Esophagus (tissue), 2 donors: ENCODE results near the gene CPNE5. TPM values are rescaled to one million over a fixed set of nuclear protein-coding genes. Genes with fewer than 3 reads are reported as not detected.

Experiments used
- H3K27ac ChIP-seq, 2 donors: one replicate each; pipeline ENCODE4 v1.5.1; 2013; ENCODE audit warnings: low read depth in 2 of 2, mild to moderate bottlenecking in 2 of 2, inconsistent platforms in 1 of 2, low read length in 1 of 2, moderate library complexity in 1 of 2
- H3K27me3 ChIP-seq, 2 donors: one replicate each; pipeline ENCODE4 v1.6.1; 2013; ENCODE audit warnings: low read length in 2 of 2, control low read depth in 1 of 2, mild to moderate bottlenecking in 1 of 2; ENCODE audit not compliant: insufficient read depth in 2 of 2, control insufficient read depth in 1 of 2
- H3K36me3 ChIP-seq, 2 donors: one replicate each; pipeline ENCODE4 v1.6.1; 2013; ENCODE audit warnings: low read length in 1 of 2; ENCODE audit not compliant: control insufficient read depth in 2 of 2, insufficient read depth in 2 of 2
- H3K4me1 ChIP-seq, 2 donors: one replicate each; pipeline ENCODE4 v1.6.1; 2013; ENCODE audit warnings: low read length in 1 of 2; ENCODE audit not compliant: control insufficient read depth in 2 of 2, insufficient read depth in 2 of 2
- H3K4me3 ChIP-seq, 2 donors: one replicate each; pipeline ENCODE4 v1.5.1; 2013; ENCODE audit warnings: low read length in 2 of 2, mild to moderate bottlenecking in 2 of 2, low read depth in 1 of 2, moderate library complexity in 1 of 2
- H3K9me3 ChIP-seq, 2 donors: one replicate each; pipeline ENCODE4 v1.6.1; 2013; ENCODE audit warnings: mild to moderate bottlenecking in 2 of 2, low read depth in 1 of 2, low read length in 1 of 2, moderate library complexity in 1 of 2; ENCODE audit not compliant: control insufficient read depth in 2 of 2, insufficient read depth in 1 of 2
- WGBS, 2 donors: extraction: QIAGEN DNeasy Blood & Tissue Kit; methylation state at CpG; one replicate each; pipeline ENCODE4 v1.1.7; 2013; 5-methylcytosine and 5-hydroxymethylcytosine counted together
- polyA plus RNA-seq, 2 donors: library from polyadenylated mRNA; stranded (reverse); fragments of 200-250 nt; gene quantifications; one replicate each; pipeline ENCODE4 v1.2.3, GENCODE V29; 2013
- donor health status: healthy with polysubstance abuse.
- donor health status: Bipolar disorder and iron deficiency.

Gene CPNE5
- polyA plus RNA-seq, 2 donors: 0.73 to 0.81 TPM

- Histone ChIP-seq H3K4me1 (no peaks in the 10 kb centered on the region), H3K4me3 (no peak overlapping the region), H3K27me3 (no peaks in the 10 kb centered on the region), H3K9me3 (no peaks in the 10 kb centered on the region), H3K27ac (no peak overlapping the region), H3K36me3 (peaks cover 2 to 3% of the 10 kb centered on the region in 2 donors)
- 93% methylated on average over 1 of the region's 1 CpG for WGBS, 2 donors
Observed at GRCh38 chr6:36873115-36873514, 33.9 kb upstream of the CPNE5 start.

DNA sequence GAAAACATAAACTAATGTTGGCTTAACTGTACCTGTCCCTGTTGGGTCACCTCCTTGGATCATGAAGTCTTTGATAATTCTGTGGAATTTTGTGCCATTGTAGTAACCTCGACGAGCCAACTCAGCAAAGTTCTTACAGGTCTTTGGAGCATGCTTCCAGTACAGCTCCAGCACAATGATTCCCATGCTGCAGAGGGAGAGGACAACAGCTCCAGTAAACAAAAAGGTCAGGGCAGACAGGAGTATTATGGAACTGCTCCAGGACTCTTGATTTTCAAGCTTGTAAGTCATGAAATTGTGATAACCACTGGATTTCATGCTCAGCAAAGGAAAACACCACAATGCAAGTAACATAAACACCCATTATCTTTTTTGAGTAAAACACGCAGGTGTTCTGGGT, 32.4 kb upstream of the CPNE5 start:
- no peaks in the 10 kb centered on the region for H3K4me1 ChIP-seq
- H3K27me3 ChIP-seq: no peaks in the 10 kb centered on the region
- no peak overlapping the region for H3K4me3 ChIP-seq
- peaks cover 2 to 3% of the 10 kb centered on the region in 2 donors for H3K36me3 ChIP-seq
- no peaks in the 10 kb centered on the region for H3K9me3 ChIP-seq
- no peak overlapping the region for H3K27ac ChIP-seq
- WGBS, 2 donors: 88 to 91% methylated on average over 3 of the region's 3 CpGs

- Histone ChIP-seq H3K36me3 (peaks cover 3 to 6% of the 10 kb centered on the region in 2 donors), H3K4me1 (no peaks in the 10 kb centered on the region), H3K4me3 (no peak overlapping the region), H3K27ac (no peak overlapping the region), H3K27me3 (no peaks in the 10 kb centered on the region), H3K9me3 (no peaks in the 10 kb centered on the region)
- WGBS, 2 donors: 75 to 78% methylated on average over 4 of the region's 4 CpGs
Observed at GRCh38 chr6:36867471-36868224, 28.4 kb upstream of the CPNE5 start.

DNA sequence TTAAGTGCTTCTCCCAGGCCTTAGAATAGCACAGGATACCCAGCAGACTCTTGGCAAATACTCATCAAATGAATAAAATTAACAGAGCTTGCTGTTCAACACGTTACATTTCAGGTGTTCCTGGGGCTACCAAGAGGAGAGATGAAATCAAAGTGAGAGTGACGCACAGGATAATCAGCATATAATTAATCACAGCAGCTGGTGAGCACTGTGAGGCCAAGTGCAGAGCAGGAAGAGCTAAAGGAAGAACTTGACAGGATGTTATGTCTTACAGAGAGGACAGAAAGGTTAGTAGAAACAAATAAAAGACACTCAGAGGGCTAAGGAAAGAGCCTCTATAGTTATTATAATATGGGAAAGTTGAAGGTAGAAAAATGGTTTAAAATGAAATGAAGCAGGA, 26.6 kb upstream of the CPNE5 start:
- H3K9me3 ChIP-seq: no peaks in the 10 kb centered on the region
- H3K27ac ChIP-seq: no peak overlapping the region
- H3K4me3 ChIP-seq: no peak overlapping the region
- H3K4me1 ChIP-seq: no peaks in the 10 kb centered on the region
- WGBS, 2 donors: 65 to 77% methylated on average over 2 of the region's 2 CpGs
- H3K36me3 ChIP-seq: peaks cover 3 to 6% of the 10 kb centered on the region in 2 donors
- H3K27me3 ChIP-seq: no peaks in the 10 kb centered on the region

GRCh38 chr6:36863670-36864540, 24.7 kb upstream of the CPNE5 start:
- Histone ChIP-seq H3K4me3 (no peak overlapping the region), H3K36me3 (peaks cover 0 to 5% of the 10 kb centered on the region in 2 donors), H3K9me3 (no peaks in the 10 kb centered on the region), H3K27ac (no peak overlapping the region), H3K4me1 (no peaks in the 10 kb centered on the region), H3K27me3 (no peaks in the 10 kb centered on the region)
- WGBS, 2 donors: 85 to 90% methylated on average over 12 of the region's 12 CpGs

- 79 to 86% methylated on average over 4 of the region's 4 CpGs for WGBS, 2 donors
- Histone ChIP-seq H3K27ac (peak overlapping the region in 1 of 2 donors; percentile 59), H3K4me3 (no peak overlapping the region), H3K36me3 (peaks cover 0 to 5% of the 10 kb centered on the region in 2 donors), H3K27me3 (no peaks in the 10 kb centered on the region), H3K9me3 (no peaks in the 10 kb centered on the region), H3K4me1 (no peaks in the 10 kb centered on the region)
Observed at GRCh38 chr6:36862848-36863382, 23.7 kb upstream of the CPNE5 start.

DNA sequence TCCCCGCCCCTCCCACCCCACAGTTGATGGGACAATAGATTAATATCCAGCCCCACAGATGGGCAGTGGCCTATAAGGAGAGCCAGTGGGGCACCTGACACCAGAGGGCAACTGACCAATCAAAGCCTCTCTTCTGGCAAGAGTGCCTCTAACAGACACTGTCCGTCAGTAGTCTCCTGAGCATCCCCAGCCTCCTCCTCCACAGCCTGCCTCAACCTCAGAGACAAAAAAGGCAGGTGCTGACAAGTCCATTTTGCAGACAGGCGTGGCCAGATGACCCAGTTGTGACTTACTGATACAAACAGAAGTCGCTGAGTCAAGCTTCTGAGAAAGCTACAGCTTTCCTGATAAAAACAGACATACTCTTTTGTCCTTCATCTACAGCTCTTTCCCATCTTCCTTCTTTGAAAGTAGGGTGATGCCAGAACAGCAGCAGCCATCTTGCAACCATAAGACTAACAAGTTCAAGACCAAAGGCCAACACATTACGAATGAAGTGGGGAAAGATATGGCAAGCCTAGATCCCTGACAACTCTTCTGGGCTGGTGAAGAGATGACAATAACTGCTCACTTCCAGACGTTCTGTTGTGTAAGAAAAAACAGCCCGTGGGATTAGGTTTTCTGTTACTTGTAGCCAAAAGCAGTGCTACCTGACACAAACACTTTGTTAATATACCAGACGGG, 23.1 kb upstream of the CPNE5 start:
- no peaks in the 10 kb centered on the region for H3K9me3 ChIP-seq
- H3K36me3 ChIP-seq: peaks cover 0 to 5% of the 10 kb centered on the region in 2 donors
- H3K4me3 ChIP-seq: no peak overlapping the region
- no peaks in the 10 kb centered on the region for H3K4me1 ChIP-seq
- H3K27ac ChIP-seq: peak overlapping the region; percentile 18 to 59
- no peaks in the 10 kb centered on the region for H3K27me3 ChIP-seq
- WGBS, 2 donors: 63 to 70% methylated on average over 8 of the region's 8 CpGs

- Histone ChIP-seq H3K4me3 (no peak overlapping the region), H3K27me3 (no peaks in the 10 kb centered on the region), H3K36me3 (peaks cover 4 to 12% of the 10 kb centered on the region in 2 donors), H3K9me3 (no peaks in the 10 kb centered on the region), H3K27ac (no peak overlapping the region), H3K4me1 (no peaks in the 10 kb centered on the region)
- 80 to 82% methylated on average over 7 of the region's 7 CpGs for WGBS, 2 donors
Observed at GRCh38 chr6:36860126-36860525, 20.9 kb upstream of the CPNE5 start.

DNA sequence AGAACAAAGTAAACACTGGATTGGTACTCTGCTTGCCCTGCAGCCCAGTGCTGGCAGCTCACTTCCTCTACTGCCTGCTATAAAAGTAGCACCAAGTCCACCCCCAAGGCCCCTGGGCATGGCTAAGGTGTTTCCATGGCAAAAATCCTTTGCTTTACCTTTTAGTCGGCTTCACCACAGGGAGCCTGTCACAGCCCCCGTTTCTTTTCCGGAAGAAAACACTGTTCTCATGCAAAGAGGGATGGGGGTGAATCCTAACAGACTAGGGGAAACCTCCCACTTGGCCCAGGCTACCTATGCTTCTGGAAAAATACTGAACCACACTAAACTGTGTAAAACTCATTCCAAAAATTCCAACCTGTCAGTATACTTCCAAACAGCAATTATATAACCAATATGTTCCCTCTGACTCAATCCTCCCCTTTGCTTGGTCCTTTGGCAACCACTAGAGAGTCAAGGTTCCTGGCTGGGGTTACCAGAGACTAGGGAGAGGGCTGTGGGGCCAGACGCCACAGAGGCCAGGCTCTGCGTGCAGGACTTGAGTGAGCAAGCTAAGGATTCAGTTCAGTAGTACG, 19.2 kb upstream of the CPNE5 start:
- H3K4me1 ChIP-seq: no peaks in the 10 kb centered on the region
- H3K36me3 ChIP-seq: peaks cover 4 to 7% of the 10 kb centered on the region in 2 donors
- H3K9me3 ChIP-seq: no peaks in the 10 kb centered on the region
- peak overlapping the region in 1 of 2 donors; percentile 41 for H3K27ac ChIP-seq
- H3K27me3 ChIP-seq: no peaks in the 10 kb centered on the region
- no peak overlapping the region for H3K4me3 ChIP-seq
- WGBS, 2 donors: 41 to 60% methylated on average over 6 of the region's 6 CpGs
